ENCODE data around the gene SMAD6. TPM values are rescaled to one million over a fixed set of nuclear protein-coding genes. Genes with fewer than 3 reads are reported as not detected.

The SMAD6 gene
- total RNA-seq, 4 donors from 2014 or later, result 9.2 to 68.8 (median 12.4) TPM

DNA sequence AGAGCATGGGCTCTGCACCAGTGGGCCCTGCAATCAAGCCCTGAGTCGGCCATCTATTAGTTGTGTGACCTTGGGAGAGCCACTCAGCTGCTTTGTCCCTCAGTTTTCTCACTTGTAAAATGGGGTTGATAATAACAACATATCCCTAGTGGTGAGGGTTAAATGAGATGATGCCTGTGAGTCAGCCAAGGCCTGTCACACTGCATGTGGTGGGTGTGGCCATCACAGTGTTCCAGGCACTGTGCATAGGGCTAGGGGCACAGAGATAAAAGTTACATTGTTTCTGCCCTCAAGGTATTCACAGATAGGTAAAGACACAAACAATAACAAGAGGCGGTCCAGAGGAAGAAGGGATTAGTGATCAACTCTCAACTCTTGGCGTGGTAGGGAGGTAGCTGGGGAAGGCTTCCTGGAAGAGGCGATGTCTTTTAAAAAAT lies 19.5 kb downstream of the SMAD6 start:
- TF ChIP-seq, protein P1, sequence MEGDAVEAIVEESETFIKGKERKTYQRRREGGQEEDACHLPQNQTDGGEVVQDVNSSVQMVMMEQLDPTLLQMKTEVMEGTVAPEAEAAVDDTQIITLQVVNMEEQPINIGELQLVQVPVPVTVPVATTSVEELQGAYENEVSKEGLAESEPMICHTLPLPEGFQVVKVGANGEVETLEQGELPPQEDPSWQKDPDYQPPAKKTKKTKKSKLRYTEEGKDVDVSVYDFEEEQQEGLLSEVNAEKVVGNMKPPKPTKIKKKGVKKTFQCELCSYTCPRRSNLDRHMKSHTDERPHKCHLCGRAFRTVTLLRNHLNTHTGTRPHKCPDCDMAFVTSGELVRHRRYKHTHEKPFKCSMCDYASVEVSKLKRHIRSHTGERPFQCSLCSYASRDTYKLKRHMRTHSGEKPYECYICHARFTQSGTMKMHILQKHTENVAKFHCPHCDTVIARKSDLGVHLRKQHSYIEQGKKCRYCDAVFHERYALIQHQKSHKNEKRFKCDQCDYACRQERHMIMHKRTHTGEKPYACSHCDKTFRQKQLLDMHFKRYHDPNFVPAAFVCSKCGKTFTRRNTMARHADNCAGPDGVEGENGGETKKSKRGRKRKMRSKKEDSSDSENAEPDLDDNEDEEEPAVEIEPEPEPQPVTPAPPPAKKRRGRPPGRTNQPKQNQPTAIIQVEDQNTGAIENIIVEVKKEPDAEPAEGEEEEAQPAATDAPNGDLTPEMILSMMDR (IDR thresholded peaks at IDR 0.05; ENCODE audit: low read depth), result no peak

DNA sequence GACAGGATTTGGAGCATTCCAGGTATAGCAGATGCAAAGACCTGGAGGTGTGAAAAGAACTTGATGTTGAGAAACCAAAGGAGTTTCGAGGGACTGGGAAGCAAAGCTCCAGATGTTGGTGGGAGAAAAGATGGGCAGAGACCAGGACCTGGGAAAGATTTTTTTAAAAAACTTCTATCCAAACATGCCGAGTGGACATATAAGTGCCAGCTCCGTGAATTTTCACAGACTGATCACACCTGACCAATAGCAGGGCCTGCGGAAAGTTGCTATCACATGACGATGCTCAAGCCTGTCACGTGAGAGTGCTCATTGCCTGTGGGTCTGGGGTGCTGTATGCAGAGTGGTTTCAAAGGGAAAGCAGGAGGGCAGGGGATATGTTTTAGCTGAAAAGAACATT lies 19.9 kb downstream of the SMAD6 start:
- TF ChIP-seq, protein P1 (IDR thresholded peaks at IDR 0.05; ENCODE audit: low read depth), result no peak

DNA sequence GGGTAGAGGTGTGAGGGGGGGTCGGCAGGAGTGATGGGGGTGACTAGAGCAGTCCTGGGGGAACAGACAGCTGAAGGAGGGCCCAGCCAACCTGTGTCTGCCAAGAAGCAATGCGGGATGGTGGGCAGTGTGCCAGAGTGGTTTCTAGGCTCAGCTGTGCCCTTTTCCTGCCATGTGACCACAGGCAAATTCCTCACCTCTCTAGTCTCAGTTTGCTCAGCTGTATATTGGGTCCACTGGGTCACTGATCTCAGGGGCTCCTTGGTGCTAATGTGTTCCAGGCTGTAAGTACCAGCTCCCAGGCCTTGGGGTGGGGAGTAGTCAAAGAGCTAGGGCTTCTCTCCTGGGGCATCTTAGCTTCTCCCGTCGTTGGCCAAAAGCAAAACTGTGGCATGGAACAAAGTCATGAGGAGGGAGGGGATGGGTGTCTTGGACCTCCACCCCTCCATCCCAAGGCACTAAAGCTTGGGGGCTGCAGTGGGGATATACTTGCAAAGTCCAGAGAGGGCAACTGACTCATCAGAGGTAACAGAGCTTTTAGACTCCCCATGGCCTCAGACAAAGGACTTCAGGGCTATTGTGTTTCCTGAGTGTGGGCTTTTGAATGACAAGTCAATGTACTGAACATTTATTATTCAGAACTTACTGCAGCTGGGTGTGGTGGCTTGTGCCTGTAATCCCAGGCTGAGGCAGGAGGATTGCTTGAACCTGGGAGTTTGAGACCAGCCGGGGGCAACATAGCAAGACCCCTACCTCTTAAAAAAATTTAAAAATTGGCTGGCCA lies 20.9 kb downstream of the SMAD6 start:
- TF ChIP-seq, protein P1 (IDR thresholded peaks at IDR 0.05; ENCODE audit: low read depth), result no peak

DNA sequence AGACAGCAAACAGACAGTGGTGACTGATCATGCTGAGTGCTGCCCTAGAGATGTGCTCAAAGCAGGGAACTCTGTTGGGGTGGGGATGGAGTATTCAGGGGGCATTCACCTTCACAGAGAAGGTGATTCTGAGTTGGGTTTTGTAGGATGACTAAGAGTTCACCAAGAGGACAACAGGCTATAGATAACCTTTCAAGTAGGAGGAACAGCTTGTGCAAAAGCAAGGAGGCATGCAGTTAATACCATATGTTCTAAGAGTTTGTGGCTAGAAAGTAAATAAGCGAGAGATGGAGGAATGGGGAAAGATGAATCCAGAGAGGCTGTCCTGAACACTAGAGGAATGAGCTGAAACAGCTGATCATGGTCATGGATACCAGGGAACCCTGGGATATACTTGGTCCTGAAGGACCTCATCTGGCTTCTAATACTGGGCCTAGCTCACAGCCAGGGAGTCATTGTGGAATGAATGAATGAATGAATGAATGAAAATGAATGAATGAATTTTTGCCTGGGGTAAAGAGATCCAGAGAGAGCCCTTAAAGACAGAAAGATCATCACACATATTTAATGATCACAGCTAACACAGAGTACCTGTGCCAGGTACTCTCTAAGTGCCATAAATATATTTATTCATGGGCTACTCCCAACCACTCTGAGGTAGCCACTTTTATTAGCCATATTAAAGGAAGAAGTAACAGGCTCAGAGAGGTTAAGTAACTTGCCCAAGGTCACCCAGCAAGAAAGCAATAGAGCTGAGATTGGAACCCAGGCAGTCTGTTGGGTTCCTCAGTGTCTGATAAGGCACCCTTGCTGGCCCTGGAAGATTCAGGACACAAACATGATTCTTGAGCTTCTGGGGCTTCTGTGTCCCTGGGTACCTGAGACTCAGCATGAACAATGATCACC lies 22.0 kb downstream of the SMAD6 start:
- TF ChIP-seq, protein P1 (IDR thresholded peaks at IDR 0.05; ENCODE audit: low read depth), result no peak

DNA sequence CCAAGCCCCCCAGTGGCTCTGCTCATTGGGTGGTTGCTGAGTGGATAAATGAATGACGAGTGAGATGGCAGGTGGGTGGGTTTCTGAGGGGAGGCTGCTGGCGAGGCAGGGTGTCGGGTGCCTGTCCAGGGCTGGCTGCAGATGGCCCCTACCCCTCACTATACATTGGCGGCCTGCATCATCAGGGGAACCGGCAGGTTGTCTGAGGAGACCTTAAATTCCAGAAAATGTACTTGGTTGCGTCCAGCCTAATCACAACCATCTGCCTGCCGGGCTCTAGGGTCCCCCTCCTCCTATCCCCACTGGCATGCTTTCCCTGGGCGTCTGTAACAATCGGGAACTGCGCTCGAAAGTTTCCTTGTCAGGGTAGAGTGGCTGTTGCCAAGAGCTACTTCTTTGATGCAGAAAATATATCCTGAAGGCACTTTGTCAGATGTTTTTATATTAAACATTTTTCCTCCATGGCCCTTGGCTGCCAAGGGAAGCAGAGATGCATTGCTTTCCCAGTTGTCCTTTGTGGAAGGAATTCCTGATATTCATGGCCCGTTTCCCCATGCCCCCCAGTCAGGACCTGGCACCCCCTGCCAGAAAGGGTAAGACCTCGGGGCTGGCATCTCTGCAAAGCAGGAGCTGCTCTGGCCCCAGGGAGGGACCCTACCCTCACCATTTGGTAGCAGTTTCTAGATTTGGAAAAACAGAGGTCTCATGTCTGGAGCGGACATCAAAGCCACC lies 22.9 kb downstream of the SMAD6 start:
- TF ChIP-seq, protein P1 (IDR thresholded peaks at IDR 0.05; ENCODE audit: low read depth), result no peak

DNA sequence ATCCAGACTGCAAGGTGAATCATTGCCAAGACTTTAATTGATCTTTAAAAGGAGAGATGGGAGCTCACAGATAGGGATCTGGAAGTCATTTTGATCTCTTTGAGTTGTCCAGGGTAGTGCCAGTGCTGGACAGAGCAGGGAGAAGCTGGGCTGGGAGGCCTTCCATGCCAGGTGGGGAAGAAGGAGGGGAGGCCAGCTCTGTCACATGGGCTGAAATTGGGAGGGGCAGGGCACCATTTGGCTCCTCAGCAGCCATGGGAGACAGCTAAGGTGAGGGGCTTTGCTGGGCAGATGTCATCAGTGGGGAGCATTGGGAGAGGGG lies 23.4 kb downstream of the SMAD6 start:
- TF ChIP-seq, protein P1 (IDR thresholded peaks at IDR 0.05; ENCODE audit: low read depth), result no peak
